GM21526 (cell line): ENCODE data around the gene POMT1.
"Not testable (repeated sequence)": the region's sequence is repeated elsewhere in the genome, so short reads cannot be mapped to it uniquely, and the experiment has no call there.

Experiments used
- ATAC-seq: cut with Tn5 transposase; IDR thresholded peaks from one replicate; pipeline ENCODE4 v1.9.1; 2021; ENCODE audit warnings: moderate library complexity; ENCODE audit not compliant: unreplicated experiment, low FRiP score

Gene POMT1

DNA sequence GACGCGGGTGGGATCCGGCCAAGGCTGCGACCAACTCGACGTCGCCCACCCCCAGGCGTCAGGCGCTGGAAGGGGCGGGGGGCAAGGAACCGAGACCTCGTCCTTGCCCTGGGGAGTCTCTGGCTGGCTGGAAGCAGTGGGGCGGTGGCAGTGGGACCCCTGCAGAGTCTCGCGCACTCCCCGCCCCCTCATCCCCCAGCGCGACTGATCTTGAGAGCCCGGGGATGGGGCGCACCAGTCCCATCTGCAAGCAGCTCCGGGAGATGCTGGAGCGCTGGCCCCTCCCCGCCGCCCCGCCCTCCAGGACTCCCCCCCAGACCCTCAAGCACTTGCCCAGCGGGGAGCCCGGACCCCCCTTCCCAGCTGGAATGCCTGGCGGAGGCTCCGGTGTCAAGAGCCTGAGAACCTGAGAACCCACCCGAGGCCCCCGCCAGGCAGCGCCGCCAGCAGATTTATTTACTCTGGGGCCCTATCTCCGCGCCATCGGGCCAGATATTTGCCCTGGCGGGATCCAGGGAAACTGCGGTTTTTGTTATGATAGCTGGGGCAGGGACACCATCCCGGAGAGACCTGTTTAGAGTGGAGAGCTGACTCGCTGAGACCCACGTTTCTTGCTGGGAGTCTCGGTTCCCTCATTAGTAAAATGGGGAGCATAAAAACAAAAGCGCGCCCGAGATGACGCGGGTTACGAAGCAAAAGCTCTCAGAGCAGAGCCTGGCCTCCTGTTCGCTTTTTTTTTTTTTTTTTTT, 43.8 kb downstream of the POMT1 start:
- ATAC-seq: no peak

DNA sequence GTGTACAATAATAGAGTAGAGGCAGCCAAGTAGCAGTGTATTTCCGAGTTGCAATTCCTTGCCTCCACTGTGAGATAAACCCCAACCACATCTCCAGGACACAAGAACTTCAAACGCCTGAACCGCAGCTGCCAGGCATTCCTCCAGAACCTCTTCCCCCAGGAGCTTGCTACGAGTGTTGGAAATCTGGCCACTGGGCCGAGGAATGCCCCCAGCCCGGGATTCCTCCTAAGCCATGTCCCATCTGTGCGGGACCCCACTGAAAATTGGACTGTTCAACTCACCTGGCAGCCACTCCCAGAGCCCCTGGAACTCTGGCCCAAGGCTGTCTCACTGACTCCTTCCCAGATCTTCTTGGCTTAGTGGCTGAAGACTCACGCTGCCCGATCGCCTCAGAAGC, 46.5 kb downstream of the POMT1 start:
- not testable (repeated sequence) for ATAC-seq

DNA sequence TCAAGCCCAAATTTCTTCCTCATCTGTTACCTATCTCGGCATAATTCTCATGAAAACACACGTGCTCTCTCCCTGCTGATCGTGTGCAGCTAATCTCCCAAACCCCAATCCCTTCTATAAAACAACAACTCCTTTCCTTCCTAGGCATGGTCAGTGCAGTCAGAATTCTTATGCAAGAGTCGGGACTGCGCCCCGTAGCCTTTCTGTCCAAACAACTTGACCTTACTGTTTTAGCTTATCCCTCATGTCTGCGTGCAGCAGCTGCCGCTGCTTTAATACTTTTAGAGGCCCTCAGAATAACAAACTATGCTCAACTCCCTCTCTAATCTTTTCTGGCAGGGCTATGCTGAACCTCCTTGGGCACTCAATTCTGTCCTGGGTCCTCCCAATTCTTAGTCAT, 47.7 kb downstream of the POMT1 start:
- not testable (repeated sequence) for ATAC-seq

DNA sequence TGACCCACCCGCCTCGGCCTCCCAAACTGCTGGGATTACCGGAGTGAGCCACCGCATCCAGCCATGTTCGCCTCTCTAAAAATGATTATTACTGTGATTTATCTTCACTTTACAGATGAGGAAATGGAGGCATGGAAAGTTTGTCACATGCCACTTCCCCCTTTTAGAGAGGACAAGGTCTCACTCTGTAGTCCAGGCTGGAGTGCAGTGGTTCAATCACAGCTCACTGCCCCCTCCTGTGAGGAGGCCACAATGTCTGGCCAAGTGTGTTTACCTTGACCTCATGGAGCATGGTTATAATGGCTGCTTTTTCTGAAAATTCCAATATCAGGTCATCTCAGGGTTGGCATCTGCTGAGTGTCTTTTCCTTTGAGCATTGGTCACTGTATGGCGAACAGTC, 49.3 kb downstream of the POMT1 start:
- no peak for ATAC-seq

DNA sequence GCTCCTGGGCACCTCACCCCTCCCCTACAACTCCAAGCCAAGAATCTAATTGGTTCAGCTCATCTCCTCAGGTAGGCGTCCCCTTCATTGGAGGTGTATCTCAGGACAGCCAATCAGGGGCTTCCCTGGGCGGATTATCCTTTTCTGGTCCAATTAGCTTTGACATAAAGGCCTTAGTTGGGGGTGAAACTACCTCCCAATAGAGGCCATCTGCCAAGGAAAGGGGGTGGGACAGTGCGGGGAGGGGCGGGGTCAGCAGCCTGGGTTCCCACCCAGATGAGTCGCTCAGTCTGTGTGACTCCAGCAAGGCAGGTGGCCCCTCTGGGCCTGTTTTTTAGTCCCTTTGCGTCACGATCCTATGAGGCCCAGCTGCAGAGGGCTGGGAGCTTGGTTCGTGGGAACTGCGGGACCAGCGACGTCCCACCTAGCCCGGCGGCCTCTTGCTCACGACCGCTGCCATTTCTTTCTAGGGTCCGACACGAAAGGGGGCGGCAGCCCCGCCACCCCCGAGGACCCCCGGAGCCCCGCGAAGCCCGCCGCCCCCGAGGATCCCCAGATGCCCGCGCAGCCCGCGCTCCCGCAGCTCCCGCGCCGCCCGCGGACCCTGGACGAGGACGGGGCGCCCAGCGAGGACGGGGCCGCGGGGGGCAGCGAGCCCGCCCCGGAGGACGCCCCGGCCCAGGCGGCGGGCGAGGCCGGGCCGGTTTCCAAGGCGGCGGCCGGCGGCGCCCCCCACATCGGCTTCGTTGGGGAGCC, 51.5 kb downstream of the POMT1 start:
- ATAC-seq: no peak

DNA sequence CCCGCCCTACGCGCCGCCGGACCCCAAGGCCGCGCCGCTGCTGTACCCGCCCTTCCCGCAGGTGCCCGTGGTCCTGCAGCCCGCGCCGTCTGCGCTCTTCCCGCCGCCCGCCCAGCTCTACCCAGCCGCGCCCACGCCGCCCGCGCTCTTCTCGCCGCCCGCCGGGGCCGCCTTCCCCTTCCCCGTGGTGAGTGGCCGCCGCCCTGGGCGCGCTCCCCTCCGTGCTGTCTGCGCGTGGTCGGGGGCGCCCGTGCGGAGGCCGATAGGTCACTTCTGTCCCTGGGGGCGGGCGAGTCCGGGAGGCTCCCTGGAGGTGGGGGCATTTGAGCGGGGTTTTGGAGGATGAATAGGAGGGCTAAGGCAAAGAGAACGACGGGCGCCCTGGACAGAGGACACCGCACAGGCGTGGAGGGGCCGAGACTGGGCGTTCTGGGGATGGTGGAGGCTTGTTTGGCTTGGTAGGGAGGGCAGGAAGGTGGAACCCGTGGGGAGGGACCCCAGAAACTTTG, 52.2 kb downstream of the POMT1 start:
- no peak for ATAC-seq

DNA sequence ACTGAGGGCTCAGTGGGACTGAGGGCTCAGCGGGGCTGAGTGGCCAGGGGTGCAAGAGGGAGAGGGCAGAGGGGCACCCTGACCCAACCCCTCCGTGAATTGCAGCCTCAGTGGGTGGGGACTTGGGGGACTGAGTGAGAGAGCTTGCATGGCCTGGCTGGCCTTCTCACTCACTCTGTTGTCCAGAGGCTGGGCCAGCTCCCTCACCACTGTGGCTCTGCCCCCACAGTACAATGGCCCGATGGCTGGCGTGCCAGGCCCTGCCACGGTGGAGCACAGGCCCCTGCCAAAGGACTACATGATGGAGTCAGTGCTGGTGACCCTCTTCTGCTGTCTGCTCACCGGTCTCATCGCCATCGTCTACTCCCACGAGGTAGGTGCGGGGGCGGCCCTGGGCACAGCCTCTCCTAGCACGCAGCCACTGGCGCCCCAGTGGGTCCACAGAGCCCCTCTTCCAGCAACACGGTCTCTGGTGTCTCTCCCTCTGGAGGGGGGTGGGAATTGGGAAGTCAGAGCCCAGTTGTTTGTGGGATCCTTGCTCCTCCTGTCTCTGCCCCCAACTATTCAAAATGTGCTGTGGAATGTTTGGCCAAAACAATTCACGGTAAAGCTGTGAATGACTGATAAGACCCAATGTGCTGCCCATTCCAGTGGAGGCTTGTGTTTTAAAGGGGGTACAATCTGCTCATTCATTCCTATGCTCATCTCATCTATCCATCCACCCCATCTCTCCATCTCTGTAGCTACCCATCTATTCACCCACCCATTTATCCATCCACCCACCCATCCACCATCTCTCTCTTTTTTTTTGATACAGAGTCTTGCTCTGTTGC, 53.3 kb downstream of the POMT1 start:
- no peak for ATAC-seq

DNA sequence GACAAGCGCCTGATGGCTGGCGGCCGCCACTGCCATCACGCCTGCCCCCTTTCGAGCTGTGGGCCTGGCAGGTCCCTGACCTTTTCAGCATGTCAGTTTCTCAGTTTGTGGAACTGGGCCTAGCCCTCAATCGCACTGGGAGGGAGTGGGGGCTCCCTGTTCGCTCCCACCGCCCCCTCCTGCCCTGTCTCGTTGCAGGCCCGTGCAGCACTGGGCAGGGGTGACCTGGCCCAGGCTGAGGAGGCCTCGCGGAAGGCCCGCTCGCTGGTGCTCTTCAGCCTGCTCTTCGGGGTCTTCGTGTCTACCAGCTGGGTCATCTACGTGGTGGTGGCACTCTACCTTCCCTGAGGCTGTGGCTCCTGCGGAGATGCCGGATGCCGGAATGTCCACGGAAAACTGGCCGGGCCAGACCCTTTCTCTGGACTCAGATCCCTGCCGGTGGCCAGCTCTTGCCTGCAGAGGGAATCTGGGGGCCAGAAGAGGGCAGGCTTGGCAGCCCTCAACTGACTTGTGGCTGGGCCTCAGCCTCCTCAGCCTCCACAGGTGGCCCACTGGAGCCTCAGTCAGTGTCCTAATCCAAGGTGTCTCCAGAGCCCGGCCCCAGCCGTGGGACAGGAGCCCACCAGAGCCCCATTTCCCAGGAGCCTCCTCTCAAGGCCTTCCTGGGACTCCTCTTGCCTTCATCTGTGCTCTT, 55.3 kb downstream of the POMT1 start:
- no peak for ATAC-seq

DNA sequence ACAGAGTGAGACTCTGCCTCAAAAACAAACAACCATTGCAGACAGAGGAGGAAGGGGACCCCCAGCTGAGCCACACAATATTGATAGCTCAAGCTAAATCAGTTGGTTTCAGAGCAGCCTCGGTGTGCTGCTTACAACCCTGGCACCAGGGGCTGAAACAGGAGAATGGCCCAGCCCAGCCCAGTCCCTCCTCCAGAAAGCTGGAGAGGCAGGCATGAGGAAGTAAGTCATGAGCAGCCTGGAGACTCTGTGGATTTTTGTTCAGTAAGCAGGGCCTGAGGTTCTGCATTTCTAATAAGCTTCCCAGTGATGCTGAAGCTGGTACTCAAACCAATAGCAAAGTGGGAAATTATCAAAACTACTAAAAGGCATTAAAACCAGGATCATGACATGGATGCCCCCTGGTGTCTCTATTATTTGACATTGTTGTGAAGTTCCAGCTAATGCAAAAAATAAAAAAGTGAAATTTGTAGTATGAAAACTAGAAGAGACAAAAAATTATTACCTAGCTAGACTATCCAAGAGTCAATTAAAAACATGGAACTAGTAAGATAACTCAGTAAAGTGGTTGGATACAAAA, 56.8 kb downstream of the POMT1 start:
- ATAC-seq: no peak

DNA sequence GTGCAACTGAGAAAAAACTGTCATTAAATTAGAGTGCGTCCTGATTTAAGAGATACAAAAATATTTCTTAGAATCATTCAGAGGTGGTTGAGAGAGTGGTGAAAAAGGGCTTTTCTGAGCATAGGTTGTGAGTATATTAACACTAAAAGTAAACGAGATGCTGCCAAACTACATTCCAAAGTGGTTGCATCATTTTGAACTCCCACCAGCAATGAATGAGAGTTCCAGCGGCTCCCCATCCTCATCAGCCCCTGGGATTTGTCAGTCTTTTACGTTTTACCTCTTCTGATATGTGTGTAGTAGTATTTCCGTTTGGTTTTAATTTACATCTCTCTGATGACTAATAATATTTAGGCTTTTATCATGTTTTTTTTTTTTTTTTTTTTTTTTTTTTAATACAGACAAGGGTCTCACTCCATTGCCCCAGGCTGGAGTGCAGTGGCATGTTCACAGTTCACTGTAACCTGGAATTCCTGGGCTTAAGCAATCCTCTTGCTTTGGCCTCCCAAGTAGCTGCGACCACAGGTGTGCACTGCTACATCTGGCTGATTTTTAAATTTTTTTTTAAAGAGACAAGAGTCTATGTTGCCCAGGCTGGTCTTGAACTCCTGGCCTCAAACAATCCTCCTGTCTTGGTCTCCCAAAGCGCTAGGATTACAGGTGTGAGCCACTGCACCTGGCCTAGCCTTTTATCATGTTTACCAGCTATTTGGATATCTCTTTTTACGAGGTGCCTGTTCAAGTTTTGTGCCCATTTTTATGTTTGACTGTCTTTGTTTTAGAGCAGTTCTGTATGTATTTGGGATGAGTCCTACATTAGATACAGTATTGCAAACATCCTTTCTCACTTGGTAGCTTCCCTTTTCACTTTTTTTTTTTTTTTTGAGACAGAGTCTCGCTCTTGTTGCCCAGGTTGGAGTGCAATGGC, 59.6 kb downstream of the POMT1 start:
- no peak for ATAC-seq

DNA sequence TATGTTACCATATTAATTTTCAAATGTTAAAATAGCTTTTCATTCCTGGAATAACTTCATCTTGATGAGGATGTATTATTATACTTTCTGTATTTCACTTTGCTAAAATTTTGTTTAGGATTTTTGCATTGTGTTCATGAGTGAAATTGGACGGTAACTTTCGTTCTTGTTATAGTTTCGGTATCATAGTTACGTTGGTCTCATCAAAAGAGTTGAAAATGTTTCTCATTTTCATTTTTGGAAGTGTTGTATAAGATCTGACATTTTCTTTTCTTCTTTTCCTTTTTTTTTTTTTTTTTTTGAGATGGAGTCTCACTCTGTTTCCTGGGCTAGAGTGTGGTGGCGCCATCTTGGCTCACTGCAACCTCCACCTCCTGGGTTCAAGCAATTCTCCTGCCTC, 62.7 kb downstream of the POMT1 start:
- ATAC-seq: no peak

DNA sequence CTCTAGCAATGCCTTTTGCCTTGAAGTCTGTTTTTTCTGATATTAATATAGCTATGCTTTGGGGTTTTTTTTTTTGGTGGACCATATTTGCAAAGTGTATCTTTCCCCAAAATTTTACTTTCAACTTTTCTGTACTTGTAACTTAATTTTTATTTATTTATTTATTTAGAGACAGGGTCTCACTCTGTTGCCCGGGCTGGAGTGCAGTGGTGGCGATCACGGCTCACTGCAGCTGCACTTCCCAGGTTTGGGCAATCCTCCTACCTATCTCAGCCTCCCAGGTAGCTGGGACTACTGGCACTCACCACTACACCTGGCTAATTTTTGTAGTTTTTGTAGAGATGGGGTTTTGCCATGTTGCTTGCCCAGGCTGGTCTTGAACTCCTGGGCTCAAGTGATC, 63.4 kb downstream of the POMT1 start:
- no peak for ATAC-seq

DNA sequence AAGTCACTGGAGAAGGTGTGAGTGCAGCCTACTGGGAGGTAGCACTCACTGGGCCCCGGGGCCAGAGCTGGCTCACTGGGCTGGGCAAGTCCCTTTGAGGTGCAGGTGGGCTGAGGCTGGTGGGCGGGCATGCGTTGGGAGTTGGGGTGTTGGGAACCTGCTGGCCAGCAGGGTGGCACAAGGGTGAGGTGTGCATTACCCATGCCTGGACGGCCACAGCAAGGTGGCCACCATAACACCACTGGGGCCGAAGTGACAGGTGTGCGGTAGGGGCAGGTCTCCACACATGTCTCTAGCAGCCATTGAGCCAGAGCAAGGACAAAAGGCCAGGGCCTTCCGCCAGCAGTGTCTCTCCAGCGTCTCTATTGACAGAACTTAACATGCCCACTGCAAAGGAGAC, 65.2 kb downstream of the POMT1 start:
- no peak for ATAC-seq
